ENCODE results near the gene IQGAP1.

DNA sequence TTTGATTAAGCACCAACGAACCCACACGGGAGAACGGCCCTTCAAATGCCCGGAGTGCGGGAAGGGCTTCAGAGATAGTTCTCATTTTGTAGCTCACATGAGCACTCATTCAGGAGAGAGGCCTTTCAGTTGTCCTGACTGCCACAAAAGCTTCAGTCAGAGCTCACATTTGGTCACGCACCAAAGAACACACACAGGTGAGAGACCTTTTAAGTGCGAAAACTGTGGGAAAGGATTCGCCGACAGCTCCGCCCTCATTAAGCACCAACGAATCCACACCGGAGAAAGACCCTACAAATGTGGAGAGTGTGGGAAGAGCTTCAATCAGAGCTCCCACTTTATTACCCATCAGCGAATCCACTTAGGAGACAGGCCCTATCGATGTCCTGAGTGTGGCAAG is 27.3 kb upstream of the IQGAP1 start:
- TF ChIP-seq, protein P1, sequence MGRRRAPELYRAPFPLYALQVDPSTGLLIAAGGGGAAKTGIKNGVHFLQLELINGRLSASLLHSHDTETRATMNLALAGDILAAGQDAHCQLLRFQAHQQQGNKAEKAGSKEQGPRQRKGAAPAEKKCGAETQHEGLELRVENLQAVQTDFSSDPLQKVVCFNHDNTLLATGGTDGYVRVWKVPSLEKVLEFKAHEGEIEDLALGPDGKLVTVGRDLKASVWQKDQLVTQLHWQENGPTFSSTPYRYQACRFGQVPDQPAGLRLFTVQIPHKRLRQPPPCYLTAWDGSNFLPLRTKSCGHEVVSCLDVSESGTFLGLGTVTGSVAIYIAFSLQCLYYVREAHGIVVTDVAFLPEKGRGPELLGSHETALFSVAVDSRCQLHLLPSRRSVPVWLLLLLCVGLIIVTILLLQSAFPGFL (CRISPR knock-in tag; IDR thresholded peaks at IDR 0.05) = no peak
- TF ChIP-seq, protein P2, sequence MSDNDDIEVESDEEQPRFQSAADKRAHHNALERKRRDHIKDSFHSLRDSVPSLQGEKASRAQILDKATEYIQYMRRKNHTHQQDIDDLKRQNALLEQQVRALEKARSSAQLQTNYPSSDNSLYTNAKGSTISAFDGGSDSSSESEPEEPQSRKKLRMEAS (IDR thresholded peaks at IDR 0.05) = no peak
- TF ChIP-seq TRIM24 (CRISPR knock-in tag; IDR thresholded peaks at IDR 0.05) (no peak), YEATS2 (CRISPR knock-in tag; IDR thresholded peaks at IDR 0.05; ENCODE audit: borderline replicate concordance) (no peak), POLR2A (IDR thresholded peaks at IDR 0.05; ENCODE audit: insufficient read depth in 1 of 2, low read depth in 2 of 2, low read length in 2 of 2) (no peak), ZSCAN30 (CRISPR knock-in tag; IDR thresholded peaks at IDR 0.05) (no peak), TAF1 (CRISPR knock-in tag; IDR thresholded peaks at IDR 0.05) (no peak), ZNF292 (CRISPR knock-in tag; IDR thresholded peaks at IDR 0.05; ENCODE audit: borderline replicate concordance, low read depth) (no peak)
- TF ChIP-seq, protein P3, sequence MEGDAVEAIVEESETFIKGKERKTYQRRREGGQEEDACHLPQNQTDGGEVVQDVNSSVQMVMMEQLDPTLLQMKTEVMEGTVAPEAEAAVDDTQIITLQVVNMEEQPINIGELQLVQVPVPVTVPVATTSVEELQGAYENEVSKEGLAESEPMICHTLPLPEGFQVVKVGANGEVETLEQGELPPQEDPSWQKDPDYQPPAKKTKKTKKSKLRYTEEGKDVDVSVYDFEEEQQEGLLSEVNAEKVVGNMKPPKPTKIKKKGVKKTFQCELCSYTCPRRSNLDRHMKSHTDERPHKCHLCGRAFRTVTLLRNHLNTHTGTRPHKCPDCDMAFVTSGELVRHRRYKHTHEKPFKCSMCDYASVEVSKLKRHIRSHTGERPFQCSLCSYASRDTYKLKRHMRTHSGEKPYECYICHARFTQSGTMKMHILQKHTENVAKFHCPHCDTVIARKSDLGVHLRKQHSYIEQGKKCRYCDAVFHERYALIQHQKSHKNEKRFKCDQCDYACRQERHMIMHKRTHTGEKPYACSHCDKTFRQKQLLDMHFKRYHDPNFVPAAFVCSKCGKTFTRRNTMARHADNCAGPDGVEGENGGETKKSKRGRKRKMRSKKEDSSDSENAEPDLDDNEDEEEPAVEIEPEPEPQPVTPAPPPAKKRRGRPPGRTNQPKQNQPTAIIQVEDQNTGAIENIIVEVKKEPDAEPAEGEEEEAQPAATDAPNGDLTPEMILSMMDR (CRISPR knock-in tag; IDR thresholded peaks at IDR 0.05) = no peak
- TF ChIP-seq, protein P4, sequence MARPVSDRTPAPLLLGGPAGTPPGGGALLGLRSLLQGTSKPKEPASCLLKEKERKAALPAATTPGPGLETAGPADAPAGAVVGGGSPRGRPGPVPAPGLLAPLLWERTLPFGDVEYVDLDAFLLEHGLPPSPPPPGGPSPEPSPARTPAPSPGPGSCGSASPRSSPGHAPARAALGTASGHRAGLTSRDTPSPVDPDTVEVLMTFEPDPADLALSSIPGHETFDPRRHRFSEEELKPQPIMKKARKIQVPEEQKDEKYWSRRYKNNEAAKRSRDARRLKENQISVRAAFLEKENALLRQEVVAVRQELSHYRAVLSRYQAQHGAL (CRISPR knock-in tag; IDR thresholded peaks at IDR 0.05; ENCODE audit: not compliant biosample characterization) = no peak

Data from HepG2 (cell line).